Midbrain (tissue), 1 donor: ENCODE measurements around the gene MKKS.

Source experiments
- DNase-seq: peaks from one replicate; lab custom pipeline; 2025; lab: John Stamatoyannopoulos, UW

MKKS gene

GRCh38 chr20:10368702-10369041, 65.3 kb downstream of the MKKS start:
- no peak for DNase-seq

GRCh38 chr20:10367943-10368701, 65.9 kb downstream of the MKKS start:
- DNase-seq: no peak

DNA sequence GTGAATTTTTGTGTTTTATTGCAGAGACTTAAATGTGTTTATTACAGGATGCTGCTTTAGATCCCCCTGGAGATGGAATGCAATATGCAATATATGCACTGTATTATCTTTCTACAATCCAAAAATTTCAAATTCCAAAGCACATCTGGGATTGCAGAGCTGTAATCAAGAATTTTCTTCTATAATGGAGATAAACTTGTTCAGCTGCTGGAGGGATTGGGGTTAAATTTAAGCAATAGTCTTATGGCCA, 66.4 kb downstream of the MKKS start:
- no peak for DNase-seq

GRCh38 chr20:10366898-10367692, 66.9 kb downstream of the MKKS start:
- DNase-seq: no peak

DNA sequence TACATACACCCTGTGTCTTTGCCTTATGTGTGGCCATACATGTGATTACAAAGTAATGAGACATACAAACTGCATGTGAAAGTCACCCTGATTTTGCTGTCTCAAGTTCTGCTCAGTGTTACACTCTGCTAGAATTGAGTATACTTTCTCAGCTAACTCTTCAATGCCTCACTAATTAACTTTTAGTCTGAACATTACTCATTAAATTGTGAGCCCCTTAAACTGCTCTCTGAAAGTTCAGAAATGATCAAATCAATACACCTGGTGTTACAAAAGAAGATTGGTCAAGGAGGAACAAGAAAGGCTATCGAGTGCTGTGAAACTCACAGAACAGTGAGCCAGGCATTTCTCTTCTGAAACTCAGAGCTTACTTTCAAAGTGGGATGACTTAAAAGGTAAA, 71.3 kb downstream of the MKKS start:
- no peak for DNase-seq

DNA sequence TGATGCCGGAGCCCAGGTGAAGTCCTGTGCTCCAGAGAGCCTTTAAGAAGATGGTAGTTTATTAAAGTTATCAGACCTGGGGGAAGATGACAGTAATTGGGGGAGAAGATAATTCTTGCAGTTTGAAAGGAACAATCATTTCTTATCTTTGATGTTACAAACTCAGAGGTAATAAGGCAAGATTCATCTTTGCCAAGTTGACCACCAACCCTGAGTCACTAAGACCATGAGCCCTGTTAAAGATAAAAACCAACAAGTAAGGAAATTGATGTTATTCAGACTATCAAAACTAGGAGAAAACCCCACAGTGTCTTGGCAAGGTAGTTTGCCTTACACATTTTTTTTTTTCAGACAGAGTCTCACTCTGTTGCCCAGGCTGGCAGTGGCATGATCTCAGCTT, 73.1 kb downstream of the MKKS start:
- no peak for DNase-seq

DNA sequence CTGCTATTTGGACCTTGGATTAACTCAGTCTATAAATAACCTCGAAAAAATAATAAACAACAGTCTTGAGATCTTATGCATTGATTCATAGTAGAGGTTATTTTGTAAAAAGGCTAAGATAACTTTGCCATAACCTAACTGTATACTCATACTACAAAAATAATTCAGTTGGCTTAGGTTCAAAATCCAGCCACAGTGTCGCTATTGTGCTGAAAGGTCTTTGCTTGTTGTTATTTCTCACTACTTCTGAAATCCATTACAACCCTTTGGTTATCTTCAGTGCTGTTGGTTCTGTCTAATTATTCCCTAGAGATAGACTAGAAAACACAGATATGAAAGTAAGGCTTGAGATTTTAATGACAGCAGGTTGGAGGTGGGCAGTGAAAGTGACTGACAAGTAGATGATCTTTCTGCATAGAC, 74.4 kb downstream of the MKKS start:
- DNase-seq: no peak

DNA sequence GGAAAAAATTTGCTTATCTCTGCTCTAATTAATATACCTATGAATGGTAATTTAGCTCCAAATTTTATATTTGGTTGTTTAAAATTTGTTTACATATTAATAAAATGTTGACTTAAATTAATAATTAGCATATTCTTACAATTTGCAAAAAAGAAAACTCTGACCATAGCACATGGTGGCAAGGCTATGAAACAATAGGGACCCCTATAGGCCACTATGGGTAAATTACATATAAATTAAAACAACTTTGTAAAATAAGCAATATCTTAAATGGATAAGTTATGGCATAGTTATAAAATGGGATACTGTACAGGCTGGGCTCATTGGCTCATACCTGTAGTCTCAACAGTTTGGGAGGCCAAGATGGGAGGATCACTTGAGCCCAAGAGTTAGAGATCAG, 76.0 kb downstream of the MKKS start:
- no peak for DNase-seq

- no peak for DNase-seq
These were observed 76.8 kb downstream of the MKKS start for GRCh38 chr20:10357061-10357708.

DNA sequence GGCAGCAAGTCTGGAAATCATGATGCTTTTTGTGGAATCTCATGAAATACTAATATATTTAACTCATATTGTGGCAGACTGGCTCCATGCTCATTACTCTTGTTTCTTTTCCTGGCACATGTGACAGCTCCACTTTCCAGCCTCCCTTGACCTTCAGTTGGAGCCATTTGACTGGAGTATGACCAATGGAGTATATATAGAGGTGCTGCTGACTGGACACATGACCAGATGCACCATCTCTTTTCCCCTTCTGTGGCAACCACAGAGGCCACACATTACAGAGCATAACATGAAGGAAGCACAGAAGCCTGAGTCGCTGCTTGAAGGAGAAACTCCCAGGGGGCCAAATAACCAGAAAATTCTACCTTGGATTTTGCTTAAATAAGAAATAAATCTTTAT, 77.4 kb downstream of the MKKS start:
- DNase-seq: no peak

DNA sequence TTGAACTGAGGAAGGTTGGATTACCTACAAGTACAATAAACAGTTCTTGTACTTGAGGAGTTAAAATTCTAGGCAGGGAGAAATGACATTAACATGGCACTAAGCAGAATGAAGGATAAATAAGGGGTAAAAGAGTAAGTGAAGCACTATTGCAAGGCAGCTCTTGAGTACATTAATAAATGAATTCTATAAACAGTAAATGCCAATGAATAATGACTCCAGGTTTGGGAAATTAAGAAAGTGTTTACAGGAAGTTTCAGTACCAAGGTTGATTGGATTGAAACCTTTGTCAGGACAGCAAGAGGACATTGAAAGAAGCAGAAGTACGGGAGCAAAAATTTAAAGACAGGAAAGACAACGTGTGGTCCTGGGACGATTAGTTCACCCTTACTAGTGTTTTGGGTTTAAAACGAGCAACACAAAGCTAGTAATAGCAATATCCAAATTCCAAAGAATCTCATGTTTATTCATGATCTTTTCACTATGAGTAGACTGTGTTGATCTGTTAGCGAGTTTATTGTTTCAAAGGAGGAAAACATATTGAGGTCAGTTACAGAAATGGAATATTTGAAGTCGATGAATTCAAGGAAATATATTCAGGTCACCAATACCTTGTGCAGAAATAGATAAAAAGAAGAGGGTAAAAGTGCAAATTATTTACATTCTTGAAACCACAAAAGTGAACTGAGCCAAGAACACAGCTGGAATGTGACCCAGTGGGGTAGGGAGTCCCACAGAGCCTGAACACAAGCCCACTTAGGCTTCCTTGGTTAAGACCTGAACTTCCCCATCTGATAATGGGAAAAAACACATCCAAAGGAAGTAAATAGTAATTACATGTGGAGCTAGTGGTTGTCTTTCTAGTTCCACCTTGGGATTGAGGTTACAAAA, 80.8 kb downstream of the MKKS start:
- DNase-seq: no peak
